Measurements from ENCODE around the gene ADGRA1.

GRCh38 chr10:133129859-133130495, 42.3 kb downstream of the ADGRA1 start:
- TF ChIP-seq NKRF (conservative IDR thresholded peaks at IDR 0.05): no peak
- no peak for TF ChIP-seq CTCF (IDR thresholded peaks at IDR 0.05 in 2 of 3, conservative IDR thresholded peaks at IDR 0.05 in 1 of 3; ENCODE audit: control insufficient read depth in 2 of 3, extremely low read depth in 1 of 3, insufficient read depth in 1 of 3, low read depth in 3 of 3, low read length in 3 of 3)
- TF ChIP-seq CHD2 (IDR thresholded peaks at IDR 0.05; ENCODE audit: borderline replicate concordance, low read depth, low read length): no peak
- no peak for TF ChIP-seq POLR2A (IDR thresholded peaks at IDR 0.05; ENCODE audit: low read depth, low read length)
- TF ChIP-seq ZNF24 (IDR thresholded peaks at IDR 0.05): no peak
- TF ChIP-seq PKNOX1 (IDR thresholded peaks at IDR 0.05): no peak
- TF ChIP-seq ZBTB33 (IDR thresholded peaks at IDR 0.05): no peak
- TF ChIP-seq REST (IDR thresholded peaks at IDR 0.05; ENCODE audit: low read depth, low read length): no peak
- TF ChIP-seq SREBF2 (IDR thresholded peaks at IDR 0.05; ENCODE audit: low read length): no peak
- no peak for TF ChIP-seq FOXK2 (IDR thresholded peaks at IDR 0.05)
- no peak for TF ChIP-seq EZH2 (IDR thresholded peaks at IDR 0.05; ENCODE audit: borderline replicate concordance, control insufficient read depth, low read depth, low read length)
- TF ChIP-seq SMC3 (IDR thresholded peaks at IDR 0.05; ENCODE audit: borderline replicate concordance, low read length): no peak
